ENCODE results near the gene ADAMTS15. TPM values are rescaled to one million over a fixed set of nuclear protein-coding genes. Genes with fewer than 3 reads are reported as not detected.

The ADAMTS15 gene
- under 0.01 TPM for total RNA-seq

- DNase-seq (ENCODE audit: low read depth in 2 of 3, low spot score in 2 of 3) = peak in 2 of 3 donors; percentile 54 to 63
Measured at GRCh38 chr11:130448416-130449309, at the start of gene ADAMTS15. ADAMTS15 (plus strand) TSS chr11:130448645; CDS start chr11:130448974, 329 bp downstream.

- no peak for DNase-seq (ENCODE audit: low read depth in 2 of 3, low spot score in 2 of 3)
Measured at GRCh38 chr11:130399196-130399595, 49.2 kb upstream of the ADAMTS15 start.

- DNase-seq (ENCODE audit: low read depth in 2 of 3, low spot score in 2 of 3) = peak in 2 of 3 donors; percentile 30 to 49
Measured at GRCh38 chr11:130400781-130401483, 47.5 kb upstream of the ADAMTS15 start.

GRCh38 chr11:130402570-130402969 lies 45.9 kb upstream of the ADAMTS15 start:
- no peak for DNase-seq (ENCODE audit: low read depth in 2 of 3, low spot score in 2 of 3)

- no peak for DNase-seq (ENCODE audit: low read depth in 2 of 3, low spot score in 2 of 3)
Measured at GRCh38 chr11:130403271-130403804, 45.1 kb upstream of the ADAMTS15 start.

GRCh38 chr11:130403967-130404366 lies 44.5 kb upstream of the ADAMTS15 start:
- no peak for DNase-seq (ENCODE audit: low read depth in 2 of 3, low spot score in 2 of 3)

- DNase-seq (ENCODE audit: low read depth in 2 of 3, low spot score in 2 of 3) = no peak
Measured at GRCh38 chr11:130404727-130405126, 43.7 kb upstream of the ADAMTS15 start.

- DNase-seq (ENCODE audit: low read depth in 2 of 3, low spot score in 2 of 3) = no peak
Measured at GRCh38 chr11:130405428-130405827, 43.0 kb upstream of the ADAMTS15 start.

- no peak for DNase-seq (ENCODE audit: low read depth in 2 of 3, low spot score in 2 of 3)
Measured at GRCh38 chr11:130407978-130408377, 40.5 kb upstream of the ADAMTS15 start.

- DNase-seq (ENCODE audit: low read depth in 2 of 3, low spot score in 2 of 3) = no peak
Measured at GRCh38 chr11:130408401-130408890, 40.0 kb upstream of the ADAMTS15 start.

GRCh38 chr11:130408901-130409300 lies 39.5 kb upstream of the ADAMTS15 start:
- no peak for DNase-seq (ENCODE audit: low read depth in 2 of 3, low spot score in 2 of 3)

- no peak for DNase-seq (ENCODE audit: low read depth in 2 of 3, low spot score in 2 of 3)
Measured at GRCh38 chr11:130409594-130410388, 38.7 kb upstream of the ADAMTS15 start.

GRCh38 chr11:130411223-130411622 lies 37.2 kb upstream of the ADAMTS15 start:
- DNase-seq (ENCODE audit: low read depth in 2 of 3, low spot score in 2 of 3) = no peak

- DNase-seq (ENCODE audit: low read depth in 2 of 3, low spot score in 2 of 3) = no peak
Measured at GRCh38 chr11:130413405-130414106, 34.9 kb upstream of the ADAMTS15 start.

- no peak for DNase-seq (ENCODE audit: low read depth in 2 of 3, low spot score in 2 of 3)
Measured at GRCh38 chr11:130414107-130415080, 34.1 kb upstream of the ADAMTS15 start.

GRCh38 chr11:130415731-130416529 lies 32.5 kb upstream of the ADAMTS15 start:
- DNase-seq (ENCODE audit: low read depth in 2 of 3, low spot score in 2 of 3) = no peak

- no peak for DNase-seq (ENCODE audit: low read depth in 2 of 3, low spot score in 2 of 3)
Measured at GRCh38 chr11:130416530-130416882, 31.9 kb upstream of the ADAMTS15 start.

- DNase-seq (ENCODE audit: low read depth in 2 of 3, low spot score in 2 of 3) = no peak
Measured at GRCh38 chr11:130416906-130417305, 31.5 kb upstream of the ADAMTS15 start.

Data from hematopoietic multipotent progenitor cell (in vitro differentiated cells).